CD4-positive, alpha-beta T cell (primary cell): ENCODE data around the gene CPNE2. TPM values are rescaled to one million over a fixed set of nuclear protein-coding genes. Genes with fewer than 3 reads are reported as not detected.

Experiments
- ATAC-seq: fragments of 200-7000 bp; cut with Tn5 transposase; one replicate; pipeline ENCODE4 v1.10.0; 2022; ENCODE audit warnings: mild to moderate bottlenecking; ENCODE audit not compliant: poor library complexity
- CTCF ChIA-PET: fragments of 350-600 bp; sonication (Branson Sonifier 250); formaldehyde crosslinking; loops from one replicate; lab custom pipeline; 2021; ENCODE audit warnings: antibody characterized with exemption, inconsistent platforms; lab: Charles Lee
- POLR2A ChIA-PET: fragments of 350-600 bp; sonication (Branson Sonifier 250); formaldehyde crosslinking; loops from one replicate; lab custom pipeline; 2021; ENCODE audit warnings: antibody characterized with exemption, inconsistent platforms; lab: Charles Lee
- DNase-seq, 14 experiments: peaks; one replicate each; pipeline ENCODE4 v3.0.0-alpha.2; 2013 to 2020; ENCODE audit warnings: mixed read lengths in 2 of 14
- H3K27ac ChIP-seq, 2 donors: one replicate each; pipeline versions ENCODE4 v1.5.1 to v1.7.0; 2013; ENCODE audit warnings: low read length in 2 of 2, low read depth in 1 of 2, mild to moderate bottlenecking in 1 of 2
- H3K27me3 ChIP-seq, 2 experiments: 1 replicate in 1 of 2; 2 replicates in 1 of 2; pipeline versions ENCODE4 v1.6.1 to v1.7.0; 2013; ENCODE audit warnings: low read length in 2 of 2, control low read depth in 1 of 2, mild to moderate bottlenecking in 1 of 2, moderate library complexity in 1 of 2; ENCODE audit not compliant: insufficient read depth in 2 of 2, control insufficient read depth in 1 of 2
- H3K36me3 ChIP-seq: one replicate; pipeline ENCODE4 v1.6.1; 2013; ENCODE audit warnings: low read length, control low read depth; ENCODE audit not compliant: insufficient read depth
- H3K4me1 ChIP-seq: one replicate; pipeline ENCODE4 v1.6.1; 2013; ENCODE audit warnings: low read length, control low read depth; ENCODE audit not compliant: insufficient read depth
- H3K4me3 ChIP-seq: one replicate; pipeline ENCODE4 v1.5.1; 2013; ENCODE audit warnings: mild to moderate bottlenecking, low read length, moderate library complexity
- H3K9me3 ChIP-seq, 2 experiments: 1 replicate in 1 of 2; 2 replicates in 1 of 2; pipeline versions ENCODE4 v1.6.1 to v1.7.0; 2013; ENCODE audit warnings: low read length in 2 of 2, mild to moderate bottlenecking in 2 of 2, control low read depth in 1 of 2, moderate library complexity in 1 of 2; ENCODE audit not compliant: control insufficient read depth in 1 of 2, insufficient read depth in 1 of 2
- H3K27ac Mint-ChIP-seq: one replicate; pipeline ENCODE4 v1.8.0; 2020; ENCODE audit warnings: mixed read lengths
- H3K27me3 Mint-ChIP-seq: one replicate; pipeline ENCODE4 v1.8.0; 2021; ENCODE audit warnings: mixed read lengths
- H3K36me3 Mint-ChIP-seq: one replicate; pipeline ENCODE4 v1.8.0; 2021; ENCODE audit warnings: low read depth, mixed read lengths
- H3K4me1 Mint-ChIP-seq: one replicate; pipeline ENCODE4 v1.8.0; 2021; ENCODE audit warnings: low read depth, mixed read lengths
- H3K4me3 Mint-ChIP-seq: one replicate; pipeline ENCODE4 v1.8.0; 2020; ENCODE audit warnings: mild to moderate bottlenecking, mixed read lengths
- H3K9me3 Mint-ChIP-seq: one replicate; pipeline ENCODE4 v1.8.0; 2020; ENCODE audit warnings: mixed read lengths
- CTCF ChIP-seq: fragments of 200-600 bp; IDR thresholded peaks from one replicate; pipeline ENCODE4 v1.8.0; 2022; ENCODE audit warnings: antibody characterized with exemption, mild to moderate bottlenecking
- intact Hi-C, 2 experiments: fragments of 100-400 bp; cut with DNase I in 1 of 2; cut with micrococcal nuclease in 1 of 2; formaldehyde crosslinking; loops; one replicate each; pipeline versions ENCODE4 v1.15.1 to v1.9.0; 2023 to 2025; cut with DNase I, micrococcal nuclease
- total RNA-seq, 174 experiments: library from RNA in 2 of 174; stranded (reverse) in 2 of 174; gene quantifications; one replicate each; pipeline ENCODE4 v1.2.3 and lab custom pipeline; 2021 to 2026

CPNE2 gene
- total RNA-seq, 2 experiments from 2014 or later = 2.2 to 3.5 TPM

- intact Hi-C loops = no loop called here
- H3K4me3 ChIP-seq = no peak overlapping the region
- no peak overlapping the region for H3K27ac Mint-ChIP-seq
- peaks cover 34% of the 10 kb centered on the region for H3K36me3 ChIP-seq
- peaks cover 3% of the 10 kb centered on the region for H3K4me1 ChIP-seq
- no peak for TF ChIP-seq CTCF
- H3K4me1 Mint-ChIP-seq = peaks cover 19% of the 10 kb centered on the region
- CTCF ChIA-PET = interaction anchor here (0.6 kb wide), 1 partner anchor 312 kb away, joined by 4 read pairs; no protein-coding TSS in a partner anchor
- ATAC-seq (no peak), DNase-seq (no peak)
- H3K36me3 Mint-ChIP-seq = peaks cover 36% of the 10 kb centered on the region
- no peaks in the 10 kb centered on the region for H3K9me3 ChIP-seq
- H3K4me3 Mint-ChIP-seq = no peak overlapping the region
- no peak overlapping the region for H3K27ac ChIP-seq
- POLR2A ChIA-PET = interaction anchor here (1.1 to 2.5 kb wide), 2 partner anchors 7 to 9 kb away, joined by 3 to 7 read pairs; no protein-coding TSS in a partner anchor
- H3K27me3 Mint-ChIP-seq = no peaks in the 10 kb centered on the region
- H3K9me3 Mint-ChIP-seq = no peaks in the 10 kb centered on the region
- no peaks in the 10 kb centered on the region for H3K27me3 ChIP-seq
Observed at GRCh38 chr16:57150682-57151330, 58.4 kb downstream of the CPNE2 start.

- no peak overlapping the region for H3K27ac Mint-ChIP-seq
- H3K4me1 Mint-ChIP-seq = peaks cover 25% of the 10 kb centered on the region
- intact Hi-C loops = no loop called here
- ChIA-PET CTCF (interaction anchor here (0.6 kb wide), 1 partner anchor 31 kb away, joined by 4 read pairs; no protein-coding TSS in a partner anchor), POLR2A (interaction anchor here (0.6 to 2.5 kb wide), 3 partner anchors 8 to 220 kb away, joined by 3 to 7 read pairs (median 3); no protein-coding TSS in a partner anchor)
- Histone ChIP-seq H3K27ac (no peak overlapping the region), H3K4me3 (no peak overlapping the region), H3K4me1 (peaks cover 2% of the 10 kb centered on the region), H3K9me3 (no peaks in the 10 kb centered on the region), H3K36me3 (peaks cover 40% of the 10 kb centered on the region), H3K27me3 (no peaks in the 10 kb centered on the region)
- H3K4me3 Mint-ChIP-seq = no peak overlapping the region
- no peak for TF ChIP-seq CTCF
- ATAC-seq = no peak
- H3K27me3 Mint-ChIP-seq = no peaks in the 10 kb centered on the region
- H3K9me3 Mint-ChIP-seq = no peaks in the 10 kb centered on the region
- no peak for DNase-seq
- H3K36me3 Mint-ChIP-seq = peaks cover 42% of the 10 kb centered on the region
Observed at GRCh38 chr16:57151369-57151768, 59.0 kb downstream of the CPNE2 start.

- Histone ChIP-seq H3K9me3 (no peaks in the 10 kb centered on the region), H3K27me3 (no peaks in the 10 kb centered on the region), H3K4me1 (no peaks in the 10 kb centered on the region), H3K27ac (no peak overlapping the region), H3K4me3 (no peak overlapping the region), H3K36me3 (peaks cover 40% of the 10 kb centered on the region)
- no peak for ATAC-seq
- intact Hi-C loops = no loop called here
- no peak for TF ChIP-seq CTCF
- H3K4me1 Mint-ChIP-seq = peaks cover 29% of the 10 kb centered on the region
- H3K4me3 Mint-ChIP-seq = no peak overlapping the region
- CTCF ChIA-PET = interaction anchor here (0.5 to 1.4 kb wide), 3 partner anchors 17 to 68 kb away, joined by 3 to 4 read pairs (median 3); no protein-coding TSS in a partner anchor
- POLR2A ChIA-PET = interaction anchor here (0.6 to 2.5 kb wide), 5 partner anchors 9 to 221 kb away, joined by 3 to 7 read pairs (median 3); no protein-coding TSS in a partner anchor
- no peaks in the 10 kb centered on the region for H3K27me3 Mint-ChIP-seq
- peaks cover 52% of the 10 kb centered on the region for H3K36me3 Mint-ChIP-seq
- peak overlapping the region; percentile 9 for H3K27ac Mint-ChIP-seq
- H3K9me3 Mint-ChIP-seq = no peaks in the 10 kb centered on the region
- DNase-seq = no peak
Observed at GRCh38 chr16:57152096-57153093, 60.0 kb downstream of the CPNE2 start.
